K562 (cell line): ENCODE data around the gene ZNF280C. TPM values are rescaled to one million over a fixed set of nuclear protein-coding genes. Genes with fewer than 3 reads are reported as not detected.

ENCODE experiments used
- ARID3B ChIP-seq: fragments of 250-450 bp; sonication (Bioruptor Pico); IDR thresholded peaks from 2 replicates; pipeline ENCODE4 v1.4.0; 2020; ENCODE audit warnings: borderline replicate concordance
- GTF2A2 ChIP-seq: IDR thresholded peaks from 2 replicates; pipeline ENCODE4 v1.6.1; 2016; ENCODE audit warnings: mild to moderate bottlenecking, missing genetic modification characterization, missing compliant biosample characterization
- GTF2E2 ChIP-seq: fragments of 200-800 bp; sonication (Bioruptor generic); IDR thresholded peaks from 2 replicates; pipeline ENCODE4 v1.6.1; 2016; ENCODE audit warnings: missing genetic modification characterization, missing compliant biosample characterization
- HEY1 ChIP-seq: fragments of 250-450 bp; sonication (Bioruptor Pico); IDR thresholded peaks from 2 replicates; pipeline ENCODE4 v1.5.0; 2020; ENCODE audit warnings: mild to moderate bottlenecking, moderate library complexity, borderline replicate concordance
- HMGN3 ChIP-seq: IDR thresholded peaks from 2 replicates; pipeline ENCODE4 v1.6.1; 2011; ENCODE audit warnings: borderline replicate concordance, low read depth, mild to moderate bottlenecking, mixed read lengths, low read length; ENCODE audit not compliant: insufficient read length; ENCODE audit errors: extremely low read depth
- KDM5B ChIP-seq: fragments of 200-600 bp; sonication (generic); IDR thresholded peaks from 2 replicates; pipeline ENCODE4 v1.6.1; 2012; ENCODE audit warnings: low read depth, mild to moderate bottlenecking, moderate library complexity, low read length, control low read depth, inconsistent platforms; ENCODE audit not compliant: insufficient replicate concordance
- KLF1 ChIP-seq: fragments of 450-650 bp; IDR thresholded peaks from 2 replicates; pipeline ENCODE4 v1.6.1; 2016; ENCODE audit warnings: missing genetic modification characterization, missing compliant biosample characterization
- LCOR ChIP-seq: sonication (generic); formaldehyde crosslinking; IDR thresholded peaks from 2 replicates; pipeline ENCODE4 v1.8.0; 2022; ENCODE audit warnings: mild to moderate bottlenecking, missing genetic modification reagents
- MEIS2 ChIP-seq: fragments of 450-650 bp; IDR thresholded peaks from 2 replicates; pipeline ENCODE4 v1.6.1; 2014; ENCODE audit warnings: mild to moderate bottlenecking; ENCODE audit not compliant: partially characterized antibody
- NR2F6 ChIP-seq: fragments of 450-650 bp; formaldehyde crosslinking; IDR thresholded peaks from 2 replicates; pipeline ENCODE4 v1.4.0; 2020; ENCODE audit warnings: mild to moderate bottlenecking
- RB1 ChIP-seq: fragments of 450-650 bp; IDR thresholded peaks from 2 replicates; pipeline ENCODE4 v1.6.1; 2017; ENCODE audit warnings: low read depth, mild to moderate bottlenecking
- RNF219 ChIP-seq: fragments of 250-450 bp; sonication (Bioruptor Pico); IDR thresholded peaks from 2 replicates; pipeline ENCODE4 v1.5.0; 2022; ENCODE audit warnings: mild to moderate bottlenecking
- RUNX1 ChIP-seq: sonication (generic); IDR thresholded peaks from 2 replicates; pipeline ENCODE4 v1.6.1; 2016; ENCODE audit warnings: antibody characterized with exemption, low read depth
- SIX5 ChIP-seq, 2 experiments: IDR thresholded peaks; 2 replicates each; pipeline ENCODE4 v1.6.1; 2011; ENCODE audit warnings: low read length in 2 of 2, borderline replicate concordance in 1 of 2, low read depth in 1 of 2, mild to moderate bottlenecking in 1 of 2, moderate library complexity in 1 of 2; ENCODE audit not compliant: insufficient read depth in 1 of 2
- ZMIZ1 ChIP-seq, 2 experiments: fragments of 150-350 bp in 1 of 2; IDR thresholded peaks; 2 replicates each; pipeline ENCODE4 v1.6.1; 2012 to 2016; ENCODE audit warnings: low read depth in 2 of 2, low read length in 2 of 2, mild to moderate bottlenecking in 1 of 2, moderate library complexity in 1 of 2
- ZNF175 ChIP-seq: fragments of 200-800 bp; sonication (Bioruptor generic); IDR thresholded peaks from 2 replicates; pipeline ENCODE4 v1.6.1; 2016; ENCODE audit warnings: low read depth, mild to moderate bottlenecking, missing genetic modification characterization, missing compliant biosample characterization
- ZNF316 ChIP-seq: fragments of 450-650 bp; IDR thresholded peaks from 2 replicates; pipeline ENCODE4 v1.6.1; 2016
- ZNF668 ChIP-seq: fragments of 250-450 bp; sonication (Bioruptor Pico); IDR thresholded peaks from 2 replicates; pipeline ENCODE4 v1.8.0; 2022; ENCODE audit warnings: mild to moderate bottlenecking, inconsistent platforms
- polyA plus RNA-seq, 8 experiments: library from polyadenylated mRNA; depleted of rRNA in 4 of 8; stranded (reverse) in 5 of 8; unstranded in 3 of 8; fragments of >200 nt; fragmentation: Nextera tagmentation in 2 of 8; fragmentation: Illumina TruSeq in 1 of 8; extraction: Ambion mirVana in 2 of 8; extraction: Trizol in 1 of 8; gene quantifications; 2 replicates each; pipeline versions ENCODE4 v1.2.1 to v1.2.3, GENCODE V29; 2011 to 2014; ENCODE audit warnings: inconsistent platforms in 1 of 8, missing spikeins in 1 of 8
- total RNA-seq, 7 experiments: library from RNA; depleted of rRNA in 6 of 7; stranded (reverse); fragments of >200 nt in 6 of 7; fragmentation: Illumina TruSeq in 2 of 7; extraction: Trizol in 2 of 7; gene quantifications; 2 replicates each; pipeline versions ENCODE4 v1.2.1 to v1.2.3, GENCODE V29; 2011 to 2021; ENCODE audit warnings: low replicate concordance in 1 of 7
- TF ChIP-seq, protein P1 (sequence below), 3 experiments: fragments of 200-800 bp in 1 of 3; sonication (Bioruptor generic) in 1 of 3; sonication (generic) in 1 of 3; formaldehyde crosslinking in 1 of 3; IDR thresholded peaks; 2 replicates each; pipeline versions ENCODE4 v1.6.1 to v1.8.0; 2016 to 2022; ENCODE audit warnings: mild to moderate bottlenecking in 2 of 3, missing compliant biosample characterization in 2 of 3, missing genetic modification characterization in 2 of 3, missing genetic modification reagents in 1 of 3

The ZNF280C gene
- total and polyA plus RNA-seq, 9 of the 15 experiments (the other 6 are each of a cell fraction or from before 2014, with no cell fraction given) = 1.6 to 8.3 (median 4.4) TPM

- TF ChIP-seq ZMIZ1 (IDR thresholded peaks at IDR 0.05; ENCODE audit: low read depth in 2 of 2, low read length in 2 of 2) (no peak), HMGN3 (no peak), HEY1 (CRISPR knock-in tag) (no peak), MEIS2 (no peak), RNF219 (CRISPR knock-in tag) (no peak), ZNF316 (no peak), KDM5B (no peak), LCOR (CRISPR knock-in tag) (no peak), GTF2E2 (tag) (no peak), SIX5 (IDR thresholded peaks at IDR 0.05; ENCODE audit: borderline replicate concordance in 1 of 2, insufficient read depth in 1 of 2, low read depth in 1 of 2, low read length in 2 of 2) (no peak), ZNF175 (CRISPR knock-in tag) (peak; percentile 70; the same call in 1 of the 2 replicates), KLF1 (tag) (no peak), NR2F6 (no peak), RUNX1 (no peak), GTF2A2 (tag) (0 out of 2 replicates have a peak, but pooled peaks have one; percentile 46), RB1 (no peak), ZNF668 (CRISPR knock-in tag) (peak; percentile 78; the same call in 1 of the 2 replicates), ARID3B (no peak)
- TF ChIP-seq, protein P1, sequence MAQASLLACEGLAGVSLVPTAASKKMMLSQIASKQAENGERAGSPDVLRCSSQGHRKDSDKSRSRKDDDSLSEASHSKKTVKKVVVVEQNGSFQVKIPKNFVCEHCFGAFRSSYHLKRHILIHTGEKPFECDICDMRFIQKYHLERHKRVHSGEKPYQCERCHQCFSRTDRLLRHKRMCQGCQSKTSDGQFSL (CRISPR knock-in tag; IDR thresholded peaks at IDR 0.05) = no peak
- TF ChIP-seq, protein P1 (tag; IDR thresholded peaks at IDR 0.05) = peak in 1 of 2 experiments; percentile 61; a peak in 2 of 4 replicates
Measured at GRCh38 chrX:130174045-130174704, 94.5 kb downstream of the ZNF280C start (continued).
